ENCODE data around the gene TUBGCP2. TPM values are rescaled to one million over a fixed set of nuclear protein-coding genes. Genes with fewer than 3 reads are reported as not detected.

Gene TUBGCP2
- total and polyA plus RNA-seq, 2 of the 13 experiments (the other 11 are each of a cell fraction or from before 2014, with no cell fraction given), result 21.3 to 34.5 TPM

GRCh38 chr10:133318494-133319127 lies 9.9 kb upstream of the TUBGCP2 start (continued):
- TF ChIP-seq HNRNPH1 (optimal IDR thresholded peaks at IDR 0.05; ENCODE audit: low read depth, low read length) (no peak), SRY (CRISPR knock-in tag; IDR thresholded peaks at IDR 0.05) (peak; percentile 73; the same call in 1 of the 2 replicates), EED (CRISPR knock-in tag; IDR thresholded peaks at IDR 0.05) (no peak), ZNF331 (CRISPR knock-in tag; IDR thresholded peaks at IDR 0.05) (peak; percentile 49; the same call in 1 of the 2 replicates), TIGD3 (CRISPR knock-in tag; IDR thresholded peaks at IDR 0.05; ENCODE audit: borderline replicate concordance) (no peak), MXD1 (CRISPR knock-in tag; IDR thresholded peaks at IDR 0.05) (no peak; the same call in 1 of the 2 replicates), TARDBP (CRISPR knock-in tag; IDR thresholded peaks at IDR 0.05) (no peak), RXRB (CRISPR knock-in tag; IDR thresholded peaks at IDR 0.05; ENCODE audit: borderline replicate concordance) (peak; percentile 66), THAP11 (CRISPR knock-in tag; IDR thresholded peaks at IDR 0.05) (0 out of 2 replicates have a peak, but pooled peaks have one; percentile 36), ZBTB14 (CRISPR knock-in tag; IDR thresholded peaks at IDR 0.05) (0 out of 2 replicates have a peak, but pooled peaks have one; percentile 17), ZNF274 (CRISPR knock-in tag; IDR thresholded peaks at IDR 0.05) (0 out of 2 replicates have a peak, but pooled peaks have one; percentile 26), ZNF350 (CRISPR knock-in tag; IDR thresholded peaks at IDR 0.05; ENCODE audit: borderline replicate concordance, low read depth) (peak; percentile 70), ZNF709 (CRISPR knock-in tag; IDR thresholded peaks at IDR 0.05) (no peak), HDAC6 (IDR thresholded peaks at IDR 0.05; ENCODE audit: low read depth, low read length) (no peak), YEATS4 (CRISPR knock-in tag; IDR thresholded peaks at IDR 0.05; ENCODE audit: borderline replicate concordance) (peak; percentile 48; the same call in 1 of the 2 replicates), ZNF574 (CRISPR knock-in tag; IDR thresholded peaks at IDR 0.05) (peak; percentile 81), BHLHE40 (IDR thresholded peaks at IDR 0.05; ENCODE audit: low read length) (peak; percentile 54; the same call in 1 of the 2 replicates), ZNF543 (CRISPR knock-in tag; IDR thresholded peaks at IDR 0.05) (peak; percentile 82; the same call in 1 of the 2 replicates), HOXA5 (CRISPR knock-in tag; IDR thresholded peaks at IDR 0.05) (no peak), ZNF687 (CRISPR knock-in tag; IDR thresholded peaks at IDR 0.05) (peak; percentile 79)
